H1 (cell line): Measurements from ENCODE around the gene HPRT1. TPM values are rescaled to one million over a fixed set of nuclear protein-coding genes. Genes with fewer than 3 reads are reported as not detected.

ENCODE experiments used
- CTCF ChIA-PET: fragments of 300-600 bp; sonication (Branson Sonifier 250); formaldehyde crosslinking; loops from one replicate; lab custom pipeline; 2021; ENCODE audit not compliant: partially characterized antibody; lab: Charles Lee
- POLR2A ChIA-PET: fragments of 300-600 bp; sonication (Branson Sonifier 250); formaldehyde crosslinking; loops from one replicate; lab custom pipeline; 2021; ENCODE audit warnings: inconsistent platforms; ENCODE audit not compliant: partially characterized antibody; lab: Charles Lee
- DNase-seq, 2 experiments: peaks; one replicate each; pipeline versions ENCODE4 v3.0.0 to v3.0.0-alpha.2; 2010 to 2022; ENCODE audit warnings: low spot score in 2 of 2, low read depth in 1 of 2, mixed read lengths in 1 of 2
- FAIRE-seq: peaks from 2 replicates; lab custom pipeline; 2011; peaks lifted over from hg19 to GRCh38; lab: Jason Lieb, UNC
- H2AFZ ChIP-seq: 2 replicates; pipeline ENCODE4 v1.8.1; 2012; ENCODE audit warnings: low read length, inconsistent platforms
- H2AK5ac ChIP-seq: 2 replicates; pipeline ENCODE4 v1.6.1; 2013; ENCODE audit warnings: low read depth, low read length
- H2BK120ac ChIP-seq: replicated peaks from 2 replicates; pipeline ENCODE3; 2013; ENCODE audit warnings: low read depth, low read length, inconsistent platforms
- H2BK12ac ChIP-seq: 2 replicates; pipeline ENCODE4 v1.6.1; 2013; ENCODE audit warnings: low read depth, low read length
- H2BK15ac ChIP-seq: 2 replicates; pipeline ENCODE4 v1.6.1; 2013; ENCODE audit warnings: low read length
- H2BK20ac ChIP-seq: 2 replicates; pipeline ENCODE4 v1.6.1; 2013; ENCODE audit warnings: low read length
- H2BK5ac ChIP-seq: 2 replicates; pipeline ENCODE4 v1.6.1; 2013; ENCODE audit warnings: low read depth, low read length
- H3K14ac ChIP-seq: 2 replicates; pipeline ENCODE4 v1.6.1; 2013; ENCODE audit warnings: inconsistent platforms; ENCODE audit not compliant: insufficient read length
- H3K18ac ChIP-seq: 2 replicates; pipeline ENCODE4 v1.6.1; 2013; ENCODE audit warnings: low read length; ENCODE audit errors: extremely low read depth
- H3K23ac ChIP-seq: 2 replicates; pipeline ENCODE4 v1.6.1; 2013; ENCODE audit warnings: inconsistent platforms; ENCODE audit not compliant: insufficient read length
- H3K23me2 ChIP-seq: 2 replicates; pipeline ENCODE4 v1.6.1; 2013; ENCODE audit warnings: low read depth, low read length
- H3K27ac ChIP-seq: 2 replicates; pipeline ENCODE4 v1.6.1; 2011; ENCODE audit warnings: low read depth, low read length, inconsistent platforms
- H3K27me3 ChIP-seq, 4 experiments: replicated peaks in 1 of 4; 1 replicate in 1 of 4; 2 replicates in 3 of 4; pipeline versions ENCODE4 v1.6.1 to v1.8.1; 2011 to 2013; ENCODE audit warnings: low read length in 3 of 4, mild to moderate bottlenecking in 3 of 4, inconsistent platforms in 2 of 4, mixed read lengths in 2 of 4, moderate library complexity in 1 of 4; ENCODE audit not compliant: control insufficient read depth in 3 of 4, insufficient read depth in 3 of 4; ENCODE audit errors: extremely low read depth in 1 of 4
- H3K36me3 ChIP-seq, 4 experiments: 2 replicates each; pipeline versions ENCODE4 v1.6.1 to v1.8.1; 2011 to 2013; ENCODE audit warnings: mild to moderate bottlenecking in 4 of 4, low read length in 3 of 4, moderate library complexity in 2 of 4, control low read depth in 1 of 4, inconsistent platforms in 1 of 4; ENCODE audit not compliant: insufficient read depth in 4 of 4, control insufficient read depth in 2 of 4
- H3K4ac ChIP-seq: replicated peaks from 2 replicates; pipeline ENCODE3; 2013; ENCODE audit warnings: low read length, low read depth, mixed read lengths, inconsistent platforms; ENCODE audit not compliant: insufficient read length
- H3K4me1 ChIP-seq, 4 experiments: replicated peaks in 1 of 4; 1 replicate in 1 of 4; 2 replicates in 3 of 4; pipeline versions ENCODE4 v1.6.1 to v1.8.1; 2011 to 2013; ENCODE audit warnings: low read length in 3 of 4, inconsistent platforms in 2 of 4, mixed read lengths in 1 of 4; ENCODE audit not compliant: insufficient read depth in 4 of 4, control insufficient read depth in 3 of 4
- H3K4me2 ChIP-seq, 2 experiments: 2 replicates each; pipeline versions ENCODE4 v1.6.1 to v1.8.1; 2011 to 2013; ENCODE audit warnings: low read depth in 2 of 2, low read length in 2 of 2, control low read depth in 1 of 2, inconsistent platforms in 1 of 2, mild to moderate bottlenecking in 1 of 2; ENCODE audit not compliant: insufficient read depth in 1 of 2
- H3K4me3 ChIP-seq, 4 experiments: fragments of 200-600, 300-600 bp in 1 of 4; sonication (generic), shearing (Covaris generic), sonication (Bioruptor Twin) in 1 of 4; 2 replicates each; pipeline versions ENCODE4 v1.5.1 to v1.8.1; 2011 to 2016; ENCODE audit warnings: low read length in 4 of 4, low read depth in 3 of 4, control low read depth in 2 of 4, inconsistent platforms in 2 of 4, mild to moderate bottlenecking in 2 of 4, mixed read lengths in 1 of 4, moderate library complexity in 1 of 4; ENCODE audit not compliant: insufficient read depth in 2 of 4; ENCODE audit errors: extremely low read depth in 1 of 4
- H3K56ac ChIP-seq: replicated peaks from 2 replicates; pipeline ENCODE3; 2013; ENCODE audit warnings: low read depth, mild to moderate bottlenecking, mixed read lengths, low read length, inconsistent platforms; ENCODE audit not compliant: insufficient read length
- H3K79me1 ChIP-seq: 2 replicates; pipeline ENCODE4 v1.6.1; 2013; ENCODE audit warnings: low read depth, low read length, control low read depth
- H3K79me2 ChIP-seq, 2 experiments: 2 replicates each; pipeline versions ENCODE4 v1.6.1 to v1.8.1; 2012 to 2013; ENCODE audit warnings: low read length in 2 of 2, mild to moderate bottlenecking in 2 of 2, inconsistent platforms in 1 of 2; ENCODE audit not compliant: insufficient read depth in 2 of 2, control insufficient read depth in 1 of 2
- H3K9ac ChIP-seq, 4 experiments: replicated peaks in 1 of 4; 1 replicate in 1 of 4; 2 replicates in 3 of 4; pipeline versions ENCODE4 v1.6.1 to v1.8.1; 2011 to 2013; ENCODE audit warnings: low read depth in 3 of 4, low read length in 3 of 4, control low read depth in 2 of 4, mild to moderate bottlenecking in 2 of 4, moderate library complexity in 2 of 4, inconsistent platforms in 1 of 4; ENCODE audit errors: extremely low read depth in 1 of 4
- H3K9me3 ChIP-seq, 2 experiments: 2 replicates each; pipeline versions ENCODE4 v1.6.1 to v1.8.1; 2012 to 2013; ENCODE audit warnings: mild to moderate bottlenecking in 2 of 2, moderate library complexity in 2 of 2, control low read depth in 1 of 2, inconsistent platforms in 1 of 2, low read depth in 1 of 2, low read length in 1 of 2, mixed read lengths in 1 of 2; ENCODE audit not compliant: insufficient read depth in 2 of 2
- H4K20me1 ChIP-seq, 2 experiments: replicated peaks in 1 of 2; 2 replicates each; pipeline versions ENCODE3 to v1.8.1; 2011 to 2013; ENCODE audit warnings: inconsistent platforms in 2 of 2, low read length in 2 of 2, mild to moderate bottlenecking in 1 of 2; ENCODE audit not compliant: insufficient read depth in 2 of 2, control insufficient read depth in 1 of 2
- H4K5ac ChIP-seq: 2 replicates; pipeline ENCODE4 v1.6.1; 2013; ENCODE audit warnings: low read length, low read depth, mixed read lengths, inconsistent platforms; ENCODE audit not compliant: insufficient read length
- H4K8ac ChIP-seq: 2 replicates; pipeline ENCODE4 v1.8.0; 2013; ENCODE audit warnings: mild to moderate bottlenecking, moderate library complexity, low read length, inconsistent platforms; ENCODE audit not compliant: insufficient read depth; ENCODE audit errors: extremely low read depth
- H4K91ac ChIP-seq: replicated peaks from 2 replicates; pipeline ENCODE3; 2013; ENCODE audit warnings: low read length, mixed read lengths, inconsistent platforms; ENCODE audit not compliant: insufficient read length
- BACH1 ChIP-seq: IDR thresholded peaks from 2 replicates; pipeline ENCODE4 v1.6.1; 2012; ENCODE audit warnings: low read length, improper control_type of control experiment
- CBX8 ChIP-seq: fragments of 300-800, 300-1000 bp; sonication (generic); IDR thresholded peaks from 2 replicates; pipeline ENCODE4 v1.7.1; 2016; ENCODE audit warnings: low read depth, low read length, borderline replicate concordance
- JUN ChIP-seq: IDR thresholded peaks from 2 replicates; pipeline ENCODE4 v1.6.1; 2011; ENCODE audit warnings: low read depth, mild to moderate bottlenecking, improper control_type of control experiment, low read length
- SAP30 ChIP-seq: fragments of 300-600 bp; sonication (generic); IDR thresholded peaks from 2 replicates; pipeline ENCODE4 v1.7.1; 2012; ENCODE audit warnings: low read length, moderate library complexity, mild to moderate bottlenecking, inconsistent platforms; ENCODE audit not compliant: insufficient read depth, insufficient replicate concordance
- WGBS, 2 experiments: shearing (Covaris generic) in 1 of 2; methylation state at CpG; one replicate each; pipeline versions ENCODE4 v1.1.6 to v1.1.7; 2013 to 2015; ENCODE audit warnings: low lambda C conversion rate in 2 of 2, mixed read lengths in 2 of 2, inconsistent platforms in 1 of 2, low coverage in 1 of 2, missing lambda C conversion rate in 1 of 2; ENCODE audit not compliant: insufficient replicate concordance in 2 of 2, insufficient coverage in 1 of 2, insufficient read length in 1 of 2; ENCODE audit errors: extremely low coverage in 1 of 2, missing lambda C conversion rate in 1 of 2; 5-methylcytosine and 5-hydroxymethylcytosine counted together
- polyA plus RNA-seq, 7 experiments: library from polyadenylated mRNA; depleted of rRNA in 3 of 7; stranded (reverse) in 5 of 7; unstranded in 2 of 7; fragments of >200 nt in 5 of 7; fragments of 200-250 nt in 2 of 7; gene quantifications; 1 replicate in 5 of 7; 2 replicates in 1 of 7; 4 replicates in 1 of 7; pipeline versions ENCODE4 v1.2.1 to v1.2.3, GENCODE V29; 2011 to 2013; ENCODE audit warnings: missing spikeins in 2 of 7, mixed read lengths in 2 of 7
- total RNA-seq: library from RNA; stranded (reverse); fragmentation: NEBNext Ultra II Directional; extraction: Animal tissue kit (Norgen Biotek cat#: 25700); gene quantifications from 2 replicates; pipeline ENCODE4 v1.2.1, GENCODE V29; 2021

Gene HPRT1
- total and polyA plus RNA-seq, 2 of the 8 experiments (the other 6 are each of a cell fraction or from before 2014, with no cell fraction given): 16.9 to 49.5 TPM

DNA sequence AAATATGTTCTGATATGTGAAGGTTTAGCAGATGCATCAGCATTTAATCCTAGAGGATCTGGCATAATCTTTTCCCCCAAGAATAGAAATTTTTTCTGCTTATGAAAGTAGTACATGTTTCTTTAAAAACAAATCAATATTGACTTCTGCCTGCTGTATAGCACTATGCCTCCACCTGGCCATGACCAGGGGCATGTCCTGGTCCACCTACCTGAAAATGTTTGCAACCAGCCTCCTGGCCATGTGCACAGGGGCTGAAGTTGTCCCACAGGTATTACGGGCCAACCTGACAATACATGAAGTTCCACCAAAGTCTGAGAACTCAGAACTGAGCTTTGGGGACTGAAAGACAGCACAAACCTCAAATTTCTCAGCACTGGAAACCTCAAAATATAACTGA is 10.0 kb downstream of the HPRT1 start:
- TF ChIP-seq CBX8: no peak
- TF ChIP-seq BACH1: no peak
- no peak for TF ChIP-seq SAP30
- TF ChIP-seq JUN: no peak
- H3K4me2 ChIP-seq: no peak overlapping the region
- H2BK20ac ChIP-seq: no peak overlapping the region
- no peak overlapping the region for H4K91ac ChIP-seq
- CTCF ChIA-PET: no interaction called here
- no peak overlapping the region for H3K4ac ChIP-seq
- H3K79me2 ChIP-seq: peaks cover 0 to 24% of the 10 kb centered on the region in 2 experiments; a peak in 2 of 4 replicates
- DNase-seq (no peak), FAIRE-seq (no peak)
- no peak overlapping the region for H2AFZ ChIP-seq
- H3K27ac ChIP-seq: no peak overlapping the region
- no peak overlapping the region for H2BK15ac ChIP-seq
- POLR2A ChIA-PET: no interaction called here
- no peak overlapping the region for H3K4me3 ChIP-seq
- no peaks in the 10 kb centered on the region for H3K27me3 ChIP-seq
- H4K5ac ChIP-seq: no peak overlapping the region
- WGBS, 2 experiments: 90% methylated on average over 1 of the region's 1 CpG; no CpG with 5 or more reads in 1 of the 2 experiments
- H3K18ac ChIP-seq: no peak overlapping the region
- H4K20me1 ChIP-seq: no peaks in the 10 kb centered on the region
- H4K8ac ChIP-seq: no peak overlapping the region
- no peaks in the 10 kb centered on the region for H3K79me1 ChIP-seq
- H3K9me3 ChIP-seq: no peaks in the 10 kb centered on the region
- no peaks in the 10 kb centered on the region for H3K23me2 ChIP-seq
- H2BK12ac ChIP-seq: no peak overlapping the region
- H3K14ac ChIP-seq: no peak overlapping the region
- no peaks in the 10 kb centered on the region for H3K4me1 ChIP-seq
- H2AK5ac ChIP-seq: no peak overlapping the region
- no peak overlapping the region for H3K56ac ChIP-seq
- peaks cover 0 to 9% (median 0%) of the 10 kb centered on the region in 4 experiments; a peak in 1 of 8 replicates for H3K36me3 ChIP-seq
- no peak overlapping the region for H2BK120ac ChIP-seq
- no peak overlapping the region for H3K9ac ChIP-seq
- no peak overlapping the region for H2BK5ac ChIP-seq
- H3K23ac ChIP-seq: no peak overlapping the region
